A549 (cell line): Measurements from ENCODE around the gene MFSD12.

Experiments used
- CEBPB ChIP-seq, 2 experiments: fragments of >200 bp in 1 of 2; sonication (Bioruptor Twin) in 1 of 2; formaldehyde crosslinking in 1 of 2; IDR thresholded peaks; 2 replicates each; pipeline ENCODE4 v1.6.1; 2012 to 2016
- CHD4 ChIP-seq: fragments of 200-600 bp; sonication (generic); IDR thresholded peaks from 2 replicates; pipeline ENCODE4 v1.6.1; 2016; ENCODE audit warnings: antibody characterized with exemption, mild to moderate bottlenecking, borderline replicate concordance
- CTCF ChIP-seq: fragments of >200 bp; sonication (Bioruptor Twin); formaldehyde crosslinking; IDR thresholded peaks from 3 replicates; pipeline ENCODE4 v1.5.1; 2016
- EP300 ChIP-seq, 2 experiments: fragments of >200 bp; sonication (Bioruptor Twin); formaldehyde crosslinking; IDR thresholded peaks; 2 replicates in 1 of 2; 3 replicates in 1 of 2; pipeline ENCODE4 v1.6.1; 2016 to 2017
- KDM5A ChIP-seq: fragments of 200-600 bp; sonication (generic); IDR thresholded peaks from 2 replicates; pipeline ENCODE4 v1.6.1; 2016; ENCODE audit warnings: antibody characterized with exemption, mild to moderate bottlenecking
- PBX3 ChIP-seq: IDR thresholded peaks from 2 replicates; pipeline ENCODE4 v1.6.1; 2012
- POLR2A ChIP-seq: IDR thresholded peaks from 2 replicates; pipeline ENCODE4 v1.6.1; 2012; ENCODE audit warnings: mild to moderate bottlenecking, low read length
- POLR2AphosphoS2 ChIP-seq: conservative IDR thresholded peaks from 2 replicates; pipeline ENCODE4 v1.6.1; 2012; ENCODE audit warnings: low read length, improper control_type of control experiment, inconsistent platforms
- RCOR1 ChIP-seq: fragments of 150-350 bp; IDR thresholded peaks from 2 replicates; pipeline ENCODE4 v1.6.1; 2014; ENCODE audit warnings: antibody characterized with exemption, low read length, low read depth
- ZNF302 ChIP-seq: fragments of 250-450 bp; sonication (Bioruptor Pico); IDR thresholded peaks from 2 replicates; pipeline ENCODE4 v1.9.0; 2021; ENCODE audit warnings: inconsistent platforms, mild to moderate bottlenecking, moderate library complexity
- TF ChIP-seq, protein P1 (sequence below): fragments of 450-650 bp; IDR thresholded peaks from 2 replicates; pipeline ENCODE4 v1.6.1; 2014; ENCODE audit warnings: antibody characterized with exemption

GRCh38 chr19:3523361-3524077, 33.9 kb downstream of the MFSD12 start:
- TF ChIP-seq, protein P1, sequence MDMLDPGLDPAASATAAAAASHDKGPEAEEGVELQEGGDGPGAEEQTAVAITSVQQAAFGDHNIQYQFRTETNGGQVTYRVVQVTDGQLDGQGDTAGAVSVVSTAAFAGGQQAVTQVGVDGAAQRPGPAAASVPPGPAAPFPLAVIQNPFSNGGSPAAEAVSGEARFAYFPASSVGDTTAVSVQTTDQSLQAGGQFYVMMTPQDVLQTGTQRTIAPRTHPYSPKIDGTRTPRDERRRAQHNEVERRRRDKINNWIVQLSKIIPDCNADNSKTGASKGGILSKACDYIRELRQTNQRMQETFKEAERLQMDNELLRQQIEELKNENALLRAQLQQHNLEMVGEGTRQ: no peak
- TF ChIP-seq CTCF (no peak), ZNF302 (no peak), RCOR1 (no peak), POLR2A (no peak), CHD4 (no peak), KDM5A (no peak), CEBPB (IDR thresholded peaks at IDR 0.05) (no peak), POLR2AphosphoS2 (no peak), EP300 (IDR thresholded peaks at IDR 0.05) (no peak), PBX3 (no peak)
